Fibroblast of skin of abdomen (primary cell): ENCODE results near the gene TMTC1.

Experiments used
- DNase-seq: peaks from one replicate; pipeline ENCODE4 v3.0.0-alpha.2; 2013

The TMTC1 gene

DNA sequence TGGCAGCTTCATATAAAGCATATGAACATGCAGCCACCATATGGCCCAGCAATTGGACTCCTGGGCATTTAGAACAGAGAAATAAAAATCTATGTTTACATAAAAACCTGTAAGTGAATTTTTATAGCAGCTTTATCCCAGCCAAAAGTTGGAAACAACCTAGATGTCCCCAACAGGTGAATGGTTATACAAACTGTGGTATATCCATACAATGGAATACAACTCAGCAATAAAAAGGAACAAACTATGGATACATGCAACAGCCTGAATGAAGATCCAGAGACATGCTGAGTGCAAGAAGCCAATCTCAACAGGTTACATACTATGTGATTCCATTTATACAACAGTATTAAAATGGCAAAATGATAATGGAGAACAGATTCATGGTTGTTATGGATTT lies 3.7 kb downstream of the TMTC1 start:
- DNase-seq = no peak

DNA sequence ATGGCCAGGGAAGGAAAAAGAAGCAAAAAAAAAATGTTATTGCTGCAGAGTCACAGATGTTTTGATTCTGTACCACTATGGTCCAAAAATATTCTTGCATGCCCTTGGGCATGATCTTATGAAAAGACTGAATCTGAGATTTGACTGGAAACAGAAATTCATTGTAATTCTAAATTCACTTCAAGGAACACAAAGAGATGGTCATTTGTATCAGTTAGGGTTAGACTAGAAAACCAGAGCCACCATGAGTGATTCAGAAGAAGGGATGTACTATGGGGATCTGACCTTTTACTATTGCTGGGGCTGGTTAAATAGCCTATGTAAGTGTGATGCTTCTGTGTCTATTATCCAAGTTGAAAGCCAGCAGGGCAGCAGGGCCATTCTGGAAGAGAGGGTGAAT lies 5.2 kb downstream of the TMTC1 start:
- DNase-seq = no peak

- no peak for DNase-seq
These were observed 10.7 kb downstream of the TMTC1 start for GRCh38 chr12:29773076-29773475.

- DNase-seq = no peak
These were observed 12.0 kb downstream of the TMTC1 start for GRCh38 chr12:29771786-29772185.

- no peak for DNase-seq
These were observed 12.6 kb downstream of the TMTC1 start for GRCh38 chr12:29771165-29771564.

DNA sequence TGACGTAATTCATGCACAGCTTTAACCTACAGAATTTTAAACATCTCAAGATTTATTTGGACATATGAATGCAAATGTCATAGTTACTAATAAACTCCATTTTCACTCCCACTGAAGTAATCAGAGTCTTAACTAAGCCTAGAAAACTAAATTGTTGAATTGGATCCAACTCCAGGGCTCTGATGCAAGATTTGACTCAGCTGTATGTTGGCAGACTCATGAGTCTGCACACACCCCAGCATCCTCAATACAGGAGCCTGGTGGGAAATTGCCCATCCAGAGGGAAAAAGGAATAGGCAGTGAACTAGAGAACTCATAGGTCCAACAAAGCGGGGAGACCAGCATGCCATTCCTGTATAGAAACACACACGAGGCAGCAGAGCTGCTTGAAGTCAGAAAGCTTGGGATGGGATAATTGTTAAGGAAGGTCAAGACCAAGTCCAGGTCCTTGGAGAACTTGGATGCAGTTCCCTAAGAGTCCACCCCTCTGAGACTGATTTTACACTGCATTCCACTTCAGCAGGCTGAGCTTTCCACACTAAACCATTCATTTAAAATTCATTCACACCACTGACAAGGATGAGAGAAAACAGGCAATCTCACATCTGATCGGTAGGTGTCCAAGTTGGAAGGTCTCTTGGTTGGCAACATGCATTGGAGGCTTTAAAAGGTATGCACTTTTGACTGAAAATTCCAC lies 14.4 kb downstream of the TMTC1 start:
- peak; percentile 75 for DNase-seq

DNA sequence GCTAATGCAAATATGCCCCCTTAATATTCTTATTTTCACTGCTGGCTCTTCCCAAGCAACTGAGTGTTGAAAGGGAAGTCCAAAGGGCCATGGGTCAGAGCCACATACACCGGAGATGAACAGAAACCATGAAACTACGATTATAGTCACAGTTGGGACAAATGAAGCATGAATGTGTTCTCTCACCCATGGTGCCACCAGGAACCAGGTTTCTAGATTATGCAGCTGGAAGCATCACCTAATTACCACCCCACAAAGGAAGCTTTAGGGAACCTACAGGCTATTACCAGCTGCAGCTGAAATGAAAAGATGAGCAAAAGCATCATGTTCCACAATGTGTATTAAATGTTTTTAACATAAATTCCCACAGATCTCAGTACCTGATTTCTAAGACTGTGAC lies 15.4 kb downstream of the TMTC1 start:
- no peak for DNase-seq

DNA sequence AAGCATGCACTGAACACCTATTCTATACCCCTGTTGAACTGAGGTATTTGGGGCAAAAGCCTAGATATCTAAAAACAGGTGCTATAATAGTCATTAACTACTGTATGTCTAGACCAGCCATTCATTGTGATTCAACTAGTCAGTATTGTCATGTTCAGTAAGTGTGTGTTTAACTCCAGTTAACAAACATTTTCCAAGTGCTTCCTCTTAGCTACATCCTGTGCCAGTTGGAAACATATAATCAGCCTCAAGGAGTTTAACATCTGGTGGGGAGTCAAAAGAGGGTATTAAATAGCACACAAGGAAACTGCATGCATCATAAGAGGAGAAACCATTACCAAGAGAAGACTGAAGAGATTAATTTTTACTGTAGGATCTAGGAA lies 20.4 kb downstream of the TMTC1 start:
- DNase-seq = no peak

- DNase-seq = no peak
These were observed 21.0 kb downstream of the TMTC1 start for GRCh38 chr12:29762637-29763300.

GRCh38 chr12:29759950-29760349 lies 23.8 kb downstream of the TMTC1 start:
- DNase-seq = no peak

GRCh38 chr12:29756741-29757390 lies 26.9 kb downstream of the TMTC1 start:
- no peak for DNase-seq

- no peak for DNase-seq
These were observed 29.2 kb downstream of the TMTC1 start for GRCh38 chr12:29754235-29755189.

- DNase-seq = peak; percentile 49
These were observed 31.6 kb downstream of the TMTC1 start for GRCh38 chr12:29752121-29752520.

- DNase-seq = no peak
These were observed 32.1 kb downstream of the TMTC1 start for GRCh38 chr12:29751676-29752075.

GRCh38 chr12:29750928-29751220 lies 32.9 kb downstream of the TMTC1 start:
- no peak for DNase-seq

GRCh38 chr12:29750131-29750927 lies 33.4 kb downstream of the TMTC1 start:
- DNase-seq = no peak

- DNase-seq = no peak
These were observed 39.4 kb downstream of the TMTC1 start for GRCh38 chr12:29744365-29744764.

GRCh38 chr12:29743801-29744200 lies 39.9 kb downstream of the TMTC1 start:
- peak; percentile 77 for DNase-seq

GRCh38 chr12:29743077-29743476 lies 40.7 kb downstream of the TMTC1 start:
- DNase-seq = no peak

DNA sequence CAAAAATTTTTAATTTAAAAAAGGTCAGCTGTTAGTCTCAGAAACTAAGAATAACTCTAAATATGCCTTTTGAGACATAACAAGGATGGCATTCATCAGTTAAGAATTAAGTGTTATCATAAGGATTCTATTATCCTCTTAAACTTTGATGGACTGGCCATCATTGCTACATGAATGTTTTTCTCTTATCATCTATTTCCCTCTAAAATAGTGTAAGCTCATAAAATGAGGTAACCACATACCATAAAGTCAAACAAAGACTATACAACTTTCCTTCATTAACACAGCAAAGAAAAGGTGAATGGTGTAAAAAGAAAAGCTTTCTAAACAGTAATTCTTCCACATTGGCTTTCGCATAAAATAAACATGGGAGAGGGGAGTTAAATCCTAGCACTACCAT lies 41.1 kb downstream of the TMTC1 start:
- no peak for DNase-seq

DNA sequence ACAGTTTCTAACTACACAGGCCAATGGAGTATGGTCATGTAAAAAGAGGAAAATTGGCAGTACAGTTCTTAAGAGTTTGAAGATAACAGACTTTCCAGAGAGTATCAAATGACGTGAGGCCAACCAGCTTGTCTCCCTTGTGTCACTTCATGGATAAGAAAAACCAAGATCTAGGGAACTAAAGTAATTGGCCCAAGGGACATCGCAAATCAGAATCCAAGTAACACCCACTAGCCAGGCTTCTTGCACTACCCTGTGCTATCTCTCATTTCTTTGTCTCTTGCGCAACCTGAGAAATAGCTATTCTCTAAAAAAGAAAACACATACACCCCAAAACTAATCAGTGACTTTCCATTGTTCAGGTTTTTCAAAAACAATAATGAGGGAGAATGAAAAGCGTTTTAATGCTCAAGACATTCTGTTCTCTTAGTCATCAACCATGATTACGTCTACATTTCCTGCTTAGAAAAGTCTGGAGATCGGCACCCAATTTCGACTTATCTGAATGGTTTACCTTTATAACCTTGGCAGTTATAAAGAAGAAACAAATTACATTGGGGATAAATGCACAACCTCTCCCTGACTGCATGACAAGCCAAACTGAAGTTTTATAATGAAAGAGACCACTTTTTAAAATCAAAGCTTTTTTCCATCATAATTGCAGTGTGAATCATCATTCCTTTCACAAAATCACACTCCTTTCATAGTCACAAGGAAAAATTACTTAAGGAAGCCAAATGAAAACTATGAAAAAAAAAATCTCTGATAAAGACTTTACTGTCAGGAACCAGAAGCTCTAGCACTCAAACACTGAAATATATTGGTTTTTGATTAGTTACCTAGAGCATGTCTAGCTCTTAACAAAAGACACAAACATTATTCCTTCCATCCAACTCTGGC lies 42.1 kb downstream of the TMTC1 start:
- DNase-seq = peak; percentile 35
